HCT116 (cell line): Measurements from ENCODE around the gene AP5Z1. TPM values are rescaled to one million over a fixed set of nuclear protein-coding genes. Genes with fewer than 3 reads are reported as not detected.

Experiments
- ATAC-seq: fragments of 200-7000 bp; cut with Tn5 transposase; 2 replicates; pipeline ENCODE4 v1.9.1; 2020; ENCODE audit warnings: mild to moderate bottlenecking, moderate library complexity
- BruUV-seq: library from RNA; stranded (reverse); fragments of 400-500 nt; replicated peaks from 2 replicates; lab custom pipeline; 2021; lab: Mats Ljungman, UMichigan
- CTCF ChIA-PET: fragments of 300-600 bp; sonication (Branson Sonifier 250); formaldehyde crosslinking; loops from one replicate; lab custom pipeline; 2021; ENCODE audit warnings: antibody characterized with exemption; lab: Charles Lee
- POLR2A ChIA-PET: fragments of 300-600, 350-600 bp; sonication (Branson Sonifier 250); formaldehyde crosslinking; loops from one replicate; lab custom pipeline; 2021; ENCODE audit warnings: antibody characterized with exemption; lab: Charles Lee
- RAD21 ChIA-PET, 2 experiments: fragments of 300-600 bp; sonication (Branson Sonifier 250); formaldehyde crosslinking; loops; one replicate each; lab custom pipeline; 2023; ENCODE audit warnings: low total read pairs in 2 of 2; ENCODE audit not compliant: uncharacterized antibody in 2 of 2, unreplicated experiment in 2 of 2, low non-redundant PET in 1 of 2; lab: Charles Lee
- DNase-seq: peaks from one replicate; pipeline ENCODE4 v3.0.0-alpha.2; 2010; ENCODE audit warnings: low read depth, low spot score
- H2AFZ ChIP-seq: fragments of 200-600 bp; shearing (Covaris generic), sonication (generic); 2 replicates; pipeline ENCODE4 v1.6.1; 2017; ENCODE audit warnings: low read depth, mixed run types, mixed read lengths, antibody characterized with exemption, low read length; ENCODE audit not compliant: poor library complexity, severe bottlenecking
- H3K27ac ChIP-seq: 2 replicates; pipeline ENCODE4 v1.5.1; 2012; ENCODE audit warnings: low read depth, low read length
- H3K27me3 ChIP-seq: fragments of 200-600 bp; sonication (generic); 2 replicates; pipeline ENCODE4 v1.6.1; 2016; ENCODE audit warnings: mixed run types, low read length, mixed read lengths; ENCODE audit not compliant: insufficient read depth
- H3K36me3 ChIP-seq, 2 experiments: fragments of 200-500 bp in 1 of 2; fragments of 200-600 bp in 1 of 2; sonication (Bioruptor generic) in 1 of 2; sonication (generic) in 1 of 2; 2 replicates each; pipeline versions ENCODE4 v1.5.1 to v1.6.1; 2014 to 2016; ENCODE audit warnings: low read length in 2 of 2, inconsistent platforms in 1 of 2, mixed read lengths in 1 of 2, mixed run types in 1 of 2; ENCODE audit not compliant: insufficient read depth in 2 of 2, control insufficient read depth in 1 of 2
- H3K4me1 ChIP-seq, 2 experiments: fragments of 200-600 bp in 1 of 2; sonication (generic) in 1 of 2; 2 replicates each; pipeline versions ENCODE4 v1.5.1 to v1.6.1; 2012 to 2017; ENCODE audit warnings: low read length in 2 of 2, inconsistent platforms in 1 of 2, mild to moderate bottlenecking in 1 of 2, mixed read lengths in 1 of 2, mixed run types in 1 of 2, moderate library complexity in 1 of 2; ENCODE audit not compliant: insufficient read depth in 2 of 2, control insufficient read depth in 1 of 2
- H3K4me2 ChIP-seq: fragments of 200-600 bp; sonication (generic); 2 replicates; pipeline ENCODE4 v1.6.1; 2017; ENCODE audit warnings: mixed run types, low read length, mixed read lengths
- H3K4me3 ChIP-seq, 2 experiments: fragments of 200-600 bp in 1 of 2; sonication (generic) in 1 of 2; replicated peaks in 1 of 2; 2 replicates each; pipeline ENCODE4 v1.5.1; 2011 to 2016; ENCODE audit warnings: low read length in 2 of 2, control low read depth in 1 of 2, low read depth in 1 of 2, mild to moderate bottlenecking in 1 of 2, mixed read lengths in 1 of 2, mixed run types in 1 of 2
- H3K79me2 ChIP-seq: fragments of 200-600 bp; sonication (generic); 2 replicates; pipeline ENCODE4 v1.6.1; 2017; ENCODE audit warnings: mild to moderate bottlenecking, mixed run types, low read length, moderate library complexity, mixed read lengths; ENCODE audit not compliant: insufficient read depth
- H3K9ac ChIP-seq: fragments of 200-600 bp; sonication (generic); 2 replicates; pipeline ENCODE4 v1.6.1; 2016; ENCODE audit warnings: low read length, mixed read lengths
- H3K9me2 ChIP-seq: fragments of 200-600 bp; sonication (generic), shearing (Covaris generic); 2 replicates; pipeline ENCODE4 v1.6.1; 2017; ENCODE audit warnings: mixed run types, mild to moderate bottlenecking, moderate library complexity; ENCODE audit not compliant: insufficient read depth
- H3K9me3 ChIP-seq, 2 experiments: fragments of 200-500 bp in 1 of 2; fragments of 200-600 bp in 1 of 2; sonication (Bioruptor generic) in 1 of 2; sonication (generic) in 1 of 2; 2 replicates each; pipeline ENCODE4 v1.6.1; 2014 to 2017; ENCODE audit warnings: low read length in 2 of 2, mixed read lengths in 2 of 2, inconsistent platforms in 1 of 2, low read depth in 1 of 2, mild to moderate bottlenecking in 1 of 2, mixed run types in 1 of 2, moderate library complexity in 1 of 2; ENCODE audit not compliant: control insufficient read depth in 1 of 2, insufficient read depth in 1 of 2
- H4K20me1 ChIP-seq: fragments of 200-600 bp; sonication (generic), shearing (Covaris generic); 2 replicates; pipeline ENCODE4 v1.6.1; 2017; ENCODE audit warnings: mixed run types, mild to moderate bottlenecking, moderate library complexity; ENCODE audit not compliant: insufficient read depth
- CBX3 ChIP-seq: IDR thresholded peaks from 2 replicates; pipeline ENCODE4 v1.6.1; 2012; ENCODE audit warnings: low read depth
- CEBPB ChIP-seq: IDR thresholded peaks from 2 replicates; pipeline ENCODE4 v1.6.1; 2012; ENCODE audit warnings: low read depth
- EGR1 ChIP-seq: IDR thresholded peaks from 2 replicates; pipeline ENCODE4 v1.6.1; 2012; ENCODE audit warnings: low read depth
- EZH2 ChIP-seq: fragments of 200-600 bp; sonication (generic); IDR thresholded peaks from 2 replicates; pipeline ENCODE4 v1.6.1; 2017; ENCODE audit warnings: antibody characterized with exemption, mixed run types
- JUND ChIP-seq: IDR thresholded peaks from 2 replicates; pipeline ENCODE4 v1.6.1; 2012
- MAX ChIP-seq: IDR thresholded peaks from 2 replicates; pipeline ENCODE4 v1.6.1; 2012
- POLR2A ChIP-seq: IDR thresholded peaks from 2 replicates; pipeline ENCODE4 v1.7.0; 2011; ENCODE audit warnings: borderline replicate concordance; ENCODE audit not compliant: insufficient read depth, insufficient read length; ENCODE audit errors: extremely low read depth
- POLR2AphosphoS5 ChIP-seq: IDR thresholded peaks from 2 replicates; pipeline ENCODE4 v1.6.1; 2011; ENCODE audit warnings: mild to moderate bottlenecking, low read depth, low read length, moderate library complexity
- RAD21 ChIP-seq: IDR thresholded peaks from 2 replicates; pipeline ENCODE4 v1.6.1; 2012; ENCODE audit warnings: low read depth, mild to moderate bottlenecking
- TCF7L2 ChIP-seq: IDR thresholded peaks from 2 replicates; pipeline ENCODE4 v1.7.0; 2011; ENCODE audit warnings: borderline replicate concordance, inconsistent platforms; ENCODE audit not compliant: insufficient read depth, insufficient read length; ENCODE audit errors: extremely low read depth
- ZNF274 ChIP-seq: fragments of 200-500 bp; sonication (Bioruptor generic); IDR thresholded peaks from 2 replicates; pipeline ENCODE4 v1.6.1; 2014; ENCODE audit warnings: mild to moderate bottlenecking, low read depth, low read length, inconsistent platforms
- intact Hi-C: fragments of 100-400 bp; cut with micrococcal nuclease; formaldehyde crosslinking; loops from 2 replicates; pipeline ENCODE4 v1.10.0; 2022
- total RNA-seq: library from RNA; stranded (reverse); gene quantifications from one replicate; pipeline ENCODE4 v1.2.1, GENCODE V29; 2021; ENCODE audit not compliant: unreplicated experiment
- TF ChIP-seq, protein P1 (sequence below), 3 experiments: fragments of 200-600 bp in 1 of 3; sonication (generic) in 1 of 3; IDR thresholded peaks in 2 of 3; conservative IDR thresholded peaks in 1 of 3; 2 replicates each; pipeline ENCODE4 v1.5.1; 2012 to 2017; ENCODE audit warnings: low read depth in 2 of 3, low read length in 2 of 3, antibody characterized with exemption in 1 of 3, borderline replicate concordance in 1 of 3, control low read depth in 1 of 3, mild to moderate bottlenecking in 1 of 3, mixed read lengths in 1 of 3, mixed run types in 1 of 3, moderate library complexity in 1 of 3; ENCODE audit not compliant: insufficient read depth in 1 of 3

AP5Z1 gene
- total RNA-seq, 1 experiment from 2014 or later, result 23.2 TPM

GRCh38 chr7:4825081-4825480 lies 49.7 kb downstream of the AP5Z1 start:
- Histone ChIP-seq H3K79me2 (no peaks in the 10 kb centered on the region), H3K9ac (no peak overlapping the region), H3K4me3 (no peak overlapping the region), H4K20me1 (no peaks in the 10 kb centered on the region), H3K4me1 (no peaks in the 10 kb centered on the region), H3K9me2 (no peaks in the 10 kb centered on the region), H3K9me3 (no peaks in the 10 kb centered on the region), H3K4me2 (no peak overlapping the region), H3K36me3 (no peaks in the 10 kb centered on the region), H3K27me3 (no peaks in the 10 kb centered on the region), H3K27ac (no peak overlapping the region), H2AFZ (no peak overlapping the region)
- ChIA-PET RAD21 (interaction anchor here in 1 of 2 experiments (0.6 kb wide), 1 partner anchor 48 kb away, joined by 5 read pairs; no protein-coding TSS in a partner anchor), CTCF (no interaction called here), POLR2A (no interaction called here)
- TF ChIP-seq EZH2, result no peak
- TF ChIP-seq EGR1, result no peak
- no peak for TF ChIP-seq ZNF274
- no peak for TF ChIP-seq MAX
- TF ChIP-seq POLR2A, result no peak
- TF ChIP-seq CBX3, result no peak
- TF ChIP-seq CEBPB, result no peak
- no peak for TF ChIP-seq TCF7L2
- TF ChIP-seq POLR2AphosphoS5, result no peak
- no peak for TF ChIP-seq RAD21
- no peak for TF ChIP-seq JUND
- TF ChIP-seq, protein P1, sequence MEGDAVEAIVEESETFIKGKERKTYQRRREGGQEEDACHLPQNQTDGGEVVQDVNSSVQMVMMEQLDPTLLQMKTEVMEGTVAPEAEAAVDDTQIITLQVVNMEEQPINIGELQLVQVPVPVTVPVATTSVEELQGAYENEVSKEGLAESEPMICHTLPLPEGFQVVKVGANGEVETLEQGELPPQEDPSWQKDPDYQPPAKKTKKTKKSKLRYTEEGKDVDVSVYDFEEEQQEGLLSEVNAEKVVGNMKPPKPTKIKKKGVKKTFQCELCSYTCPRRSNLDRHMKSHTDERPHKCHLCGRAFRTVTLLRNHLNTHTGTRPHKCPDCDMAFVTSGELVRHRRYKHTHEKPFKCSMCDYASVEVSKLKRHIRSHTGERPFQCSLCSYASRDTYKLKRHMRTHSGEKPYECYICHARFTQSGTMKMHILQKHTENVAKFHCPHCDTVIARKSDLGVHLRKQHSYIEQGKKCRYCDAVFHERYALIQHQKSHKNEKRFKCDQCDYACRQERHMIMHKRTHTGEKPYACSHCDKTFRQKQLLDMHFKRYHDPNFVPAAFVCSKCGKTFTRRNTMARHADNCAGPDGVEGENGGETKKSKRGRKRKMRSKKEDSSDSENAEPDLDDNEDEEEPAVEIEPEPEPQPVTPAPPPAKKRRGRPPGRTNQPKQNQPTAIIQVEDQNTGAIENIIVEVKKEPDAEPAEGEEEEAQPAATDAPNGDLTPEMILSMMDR (IDR thresholded peaks at IDR 0.05 in 2 of 3, conservative IDR thresholded peaks at IDR 0.05 in 1 of 3; ENCODE audit: borderline replicate concordance in 1 of 3, insufficient read depth in 1 of 3, low read depth in 2 of 3, low read length in 2 of 3), result no peak
- intact Hi-C loops, result no loop called here
- BruUV-seq, result no TSS peak
- DNase-seq (no peak), ATAC-seq (no peak)
